Prostate gland (tissue), 2 donors: ENCODE results near the gene NLGN3. TPM values are rescaled to one million over a fixed set of nuclear protein-coding genes. Genes with fewer than 3 reads are reported as not detected.

ENCODE experiments used
- DNase-seq: peaks from one replicate; pipeline ENCODE4 v3.0.0-alpha.2; 2019; ENCODE audit warnings: low spot score
- H3K27ac ChIP-seq, 2 donors: fragments of 200-600 bp; sonication (generic); 2 replicates each; pipeline ENCODE4 v1.5.1; 2017 to 2019
- H3K27me3 ChIP-seq: fragments of 200-600 bp; sonication (generic); replicated peaks from 2 replicates; pipeline ENCODE4 v1.5.1; 2019; ENCODE audit not compliant: insufficient read depth
- H3K36me3 ChIP-seq, 2 donors: fragments of 200-600 bp; sonication (generic); 1 replicate in 1 of 2; 2 replicates in 1 of 2; pipeline versions ENCODE4 v1.5.1 to v1.8.1; 2017 to 2019
- H3K4me1 ChIP-seq: fragments of 200-600 bp; sonication (generic); replicated peaks from 2 replicates; pipeline ENCODE4 v1.5.1; 2019
- H3K4me3 ChIP-seq, 2 donors: fragments of 200-600 bp; sonication (generic); 2 replicates each; pipeline ENCODE4 v1.5.1; 2017 to 2019
- H3K9me3 ChIP-seq: fragments of 200-600 bp; sonication (generic); 2 replicates; pipeline ENCODE4 v1.5.1; 2017
- CTCF ChIP-seq, 4 experiments: fragments of 200-600 bp in 2 of 4; fragments of 450-650 bp in 2 of 4; sonication (generic) in 2 of 4; IDR thresholded peaks; 1 replicate in 3 of 4; 2 replicates in 1 of 4; pipeline ENCODE4 v1.5.1; 2016 to 2019; ENCODE audit warnings: antibody characterized with exemption in 4 of 4, mild to moderate bottlenecking in 2 of 4, moderate library complexity in 2 of 4
- POLR2A ChIP-seq: fragments of 450-650 bp; IDR thresholded peaks from one replicate; pipeline ENCODE4 v1.6.1; 2016; ENCODE audit warnings: antibody characterized with exemption, mild to moderate bottlenecking
- POLR2AphosphoS5 ChIP-seq: sonication (generic); formaldehyde crosslinking; IDR thresholded peaks from one replicate; pipeline ENCODE4 v1.6.1; 2017; ENCODE audit warnings: antibody characterized with exemption
- WGBS: methylation state at CpG from one replicate; pipeline ENCODE4 v1.1.5; 2018; 5-methylcytosine and 5-hydroxymethylcytosine counted together
- intact Hi-C: fragments of 100-400 bp; cut with DNase I; formaldehyde crosslinking; loops from one replicate; pipeline ENCODE4 v1.14.2; 2022
- total RNA-seq, 2 donors: library from RNA; depleted of rRNA; stranded (reverse); fragments of >200 nt; gene quantifications; one replicate each; pipeline ENCODE4 v1.1.0, GENCODE V29; 2016

NLGN3 gene
- total RNA-seq, 2 donors from 2014 or later, result 1.4 to 9.4 TPM

- no peak overlapping the region for H3K4me3 ChIP-seq
- no peaks in the 10 kb centered on the region for H3K9me3 ChIP-seq
- H3K4me1 ChIP-seq, result no peaks in the 10 kb centered on the region
- no peaks in the 10 kb centered on the region for H3K36me3 ChIP-seq
- intact Hi-C loops, result no loop called here
- 30% methylated on average over 6 of the region's 9 CpGs for WGBS
- TF ChIP-seq POLR2AphosphoS5, result no peak
- no peak for TF ChIP-seq POLR2A
- TF ChIP-seq CTCF (IDR thresholded peaks at IDR 0.05), result no peak
- H3K27ac ChIP-seq, result no peak overlapping the region
- no peak for DNase-seq
- H3K27me3 ChIP-seq, result no peaks in the 10 kb centered on the region
Measured at GRCh38 chrX:71107762-71108360, 36.8 kb upstream of the NLGN3 start.

- DNase-seq, result no peak
- intact Hi-C loops, result no loop called here
- H3K27me3 ChIP-seq, result no peaks in the 10 kb centered on the region
- no peaks in the 10 kb centered on the region for H3K36me3 ChIP-seq
- H3K9me3 ChIP-seq, result no peaks in the 10 kb centered on the region
- 91% methylated on average over 6 of the region's 6 CpGs for WGBS
- TF ChIP-seq POLR2AphosphoS5, result no peak
- TF ChIP-seq CTCF (IDR thresholded peaks at IDR 0.05), result no peak
- TF ChIP-seq POLR2A, result no peak
- no peak overlapping the region for H3K4me3 ChIP-seq
- no peak overlapping the region for H3K27ac ChIP-seq
- no peaks in the 10 kb centered on the region for H3K4me1 ChIP-seq
Measured at GRCh38 chrX:71109051-71109450, 35.6 kb upstream of the NLGN3 start.

- TF ChIP-seq POLR2A (peak; percentile 9), CTCF (IDR thresholded peaks at IDR 0.05) (no peak), POLR2AphosphoS5 (no peak)
- Histone ChIP-seq H3K36me3 (no peaks in the 10 kb centered on the region), H3K27me3 (no peaks in the 10 kb centered on the region), H3K9me3 (no peaks in the 10 kb centered on the region), H3K4me3 (no peak within 1 kb of the TSS), H3K27ac (no peak within 1 kb of the TSS), H3K4me1 (no peaks in the 10 kb centered on the region)
- no peak for DNase-seq
- intact Hi-C loops, result no loop called here
- WGBS, result 59% methylated on average over 8 of the region's 8 CpGs
Measured at GRCh38 chrX:71111141-71111843, 33.3 kb upstream of the NLGN3 start, which contains the start of gene IL2RG. Gene IL2RG, minus strand, starts transcription at chrX:71111577. Its CDS starts 38 bp downstream, at chrX:71111539.

- H3K4me1 ChIP-seq, result no peaks in the 10 kb centered on the region
- no peaks in the 10 kb centered on the region for H3K9me3 ChIP-seq
- no peak for TF ChIP-seq POLR2A
- no peak for TF ChIP-seq CTCF (IDR thresholded peaks at IDR 0.05)
- no peak overlapping the region for H3K27ac ChIP-seq
- no peak for DNase-seq
- intact Hi-C loops, result no loop called here
- no peak overlapping the region for H3K4me3 ChIP-seq
- WGBS, result 67% methylated on average over 5 of the region's 5 CpGs
- no peaks in the 10 kb centered on the region for H3K27me3 ChIP-seq
- no peaks in the 10 kb centered on the region for H3K36me3 ChIP-seq
Measured at GRCh38 chrX:71111921-71112431, 32.7 kb upstream of the NLGN3 start.

GRCh38 chrX:71117358-71117757 is 27.3 kb upstream of the NLGN3 start:
- TF ChIP-seq CTCF (IDR thresholded peaks at IDR 0.05) (no peak), POLR2A (no peak), POLR2AphosphoS5 (no peak)
- 82% methylated on average over 10 of the region's 10 CpGs for WGBS
- Histone ChIP-seq H3K4me3 (no peak overlapping the region), H3K36me3 (no peaks in the 10 kb centered on the region), H3K27me3 (no peaks in the 10 kb centered on the region), H3K9me3 (no peaks in the 10 kb centered on the region), H3K27ac (no peak overlapping the region), H3K4me1 (no peaks in the 10 kb centered on the region)
- DNase-seq, result no peak
- intact Hi-C loops, result no loop called here
